AG04450 (cell line): Measurements from ENCODE around the gene PCGF2. TPM values are rescaled to one million over a fixed set of nuclear protein-coding genes. Genes with fewer than 3 reads are reported as not detected.

Experiments used
- CTCF ChIA-PET: fragments of 300-600, 350-600 bp; formaldehyde crosslinking; extraction: SDS; loops from one replicate; lab custom pipeline; 2022; ENCODE audit warnings: antibody characterized with exemption, inconsistent platforms; lab: Charles Lee
- POLR2A ChIA-PET: fragments of 350-600 bp; formaldehyde crosslinking; extraction: SDS; loops from one replicate; lab custom pipeline; 2021; ENCODE audit warnings: antibody characterized with exemption, inconsistent platforms; lab: Yijun Ruan, JAX
- DNase-seq: peaks from one replicate; pipeline ENCODE4 v3.0.0-alpha.2; 2011; ENCODE audit warnings: low read depth, low spot score
- H3K27ac ChIP-seq: one replicate; pipeline ENCODE4 v1.5.1; 2012; ENCODE audit warnings: low read depth, low read length, control low read depth
- H3K27me3 ChIP-seq: one replicate; pipeline ENCODE4 v1.6.0; 2012; ENCODE audit warnings: low read length; ENCODE audit not compliant: control insufficient read depth, insufficient read depth
- H3K4me3 ChIP-seq: 2 replicates; pipeline ENCODE4 v1.5.1; 2011; ENCODE audit warnings: mild to moderate bottlenecking, low read depth, low read length, control low read depth
- H3K9me3 ChIP-seq: 2 replicates; pipeline ENCODE4 v1.5.1; 2012; ENCODE audit warnings: low read length; ENCODE audit not compliant: control insufficient read depth, insufficient read depth
- polyA plus RNA-seq: library from polyadenylated mRNA; depleted of rRNA; stranded (reverse); fragments of >200 nt; gene quantifications from 2 replicates; pipeline ENCODE4 v1.2.3, GENCODE V29; 2011
- TF ChIP-seq, protein P1 (sequence below): IDR thresholded peaks from 2 replicates; pipeline ENCODE4 v1.5.1; 2011; ENCODE audit warnings: low read depth, low read length, control low read depth, inconsistent platforms

Gene PCGF2
- polyA plus RNA-seq, 1 experiment: 13.5 TPM

DNA sequence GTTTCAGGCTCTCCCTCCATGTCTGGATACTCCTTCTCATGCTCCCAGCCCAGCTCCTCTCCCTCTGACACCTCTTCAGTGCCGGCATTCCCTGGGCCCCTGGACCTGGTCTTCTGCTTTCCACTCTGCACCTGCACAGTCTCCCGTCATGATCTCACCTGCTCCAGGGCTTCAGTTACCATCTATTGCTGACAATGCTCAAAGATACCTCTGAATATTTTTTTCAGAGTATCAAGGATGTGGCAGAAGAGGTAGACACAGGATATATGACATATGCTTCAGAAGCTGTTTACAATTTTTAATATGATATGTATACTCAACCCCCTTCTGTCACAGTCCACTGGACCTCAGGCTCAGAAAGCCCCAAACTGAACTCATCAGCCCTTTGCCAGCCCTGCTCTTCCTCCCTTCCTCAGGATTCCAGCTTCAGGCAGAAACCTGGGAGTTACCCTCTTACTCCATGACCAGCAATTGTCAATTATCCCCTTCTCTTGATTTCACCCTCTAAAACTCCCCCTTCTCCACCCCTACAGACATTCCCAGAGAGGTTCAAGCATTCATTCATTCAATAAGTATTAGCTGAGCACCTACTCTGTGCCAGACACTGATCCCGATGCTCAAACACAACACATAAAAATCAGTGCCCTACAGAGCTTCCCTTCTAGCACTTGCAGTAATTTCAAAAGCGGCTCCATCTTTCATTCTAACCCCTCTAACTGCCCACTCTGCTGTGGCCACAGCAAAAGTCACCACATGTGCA, 50.9 kb downstream of the PCGF2 start:
- TF ChIP-seq, protein P1, sequence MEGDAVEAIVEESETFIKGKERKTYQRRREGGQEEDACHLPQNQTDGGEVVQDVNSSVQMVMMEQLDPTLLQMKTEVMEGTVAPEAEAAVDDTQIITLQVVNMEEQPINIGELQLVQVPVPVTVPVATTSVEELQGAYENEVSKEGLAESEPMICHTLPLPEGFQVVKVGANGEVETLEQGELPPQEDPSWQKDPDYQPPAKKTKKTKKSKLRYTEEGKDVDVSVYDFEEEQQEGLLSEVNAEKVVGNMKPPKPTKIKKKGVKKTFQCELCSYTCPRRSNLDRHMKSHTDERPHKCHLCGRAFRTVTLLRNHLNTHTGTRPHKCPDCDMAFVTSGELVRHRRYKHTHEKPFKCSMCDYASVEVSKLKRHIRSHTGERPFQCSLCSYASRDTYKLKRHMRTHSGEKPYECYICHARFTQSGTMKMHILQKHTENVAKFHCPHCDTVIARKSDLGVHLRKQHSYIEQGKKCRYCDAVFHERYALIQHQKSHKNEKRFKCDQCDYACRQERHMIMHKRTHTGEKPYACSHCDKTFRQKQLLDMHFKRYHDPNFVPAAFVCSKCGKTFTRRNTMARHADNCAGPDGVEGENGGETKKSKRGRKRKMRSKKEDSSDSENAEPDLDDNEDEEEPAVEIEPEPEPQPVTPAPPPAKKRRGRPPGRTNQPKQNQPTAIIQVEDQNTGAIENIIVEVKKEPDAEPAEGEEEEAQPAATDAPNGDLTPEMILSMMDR: no peak
- CTCF ChIA-PET: interaction anchor here (0.9 to 1.0 kb wide), 2 partner anchors 32 to 37 kb away, joined by 3 to 6 read pairs; no protein-coding TSS in a partner anchor
- peaks cover 3% of the 10 kb centered on the region for H3K27me3 ChIP-seq
- H3K4me3 ChIP-seq: no peak overlapping the region
- H3K27ac ChIP-seq: no peak overlapping the region
- H3K9me3 ChIP-seq: no peaks in the 10 kb centered on the region
- POLR2A ChIA-PET: no interaction called here
- DNase-seq: no peak

DNA sequence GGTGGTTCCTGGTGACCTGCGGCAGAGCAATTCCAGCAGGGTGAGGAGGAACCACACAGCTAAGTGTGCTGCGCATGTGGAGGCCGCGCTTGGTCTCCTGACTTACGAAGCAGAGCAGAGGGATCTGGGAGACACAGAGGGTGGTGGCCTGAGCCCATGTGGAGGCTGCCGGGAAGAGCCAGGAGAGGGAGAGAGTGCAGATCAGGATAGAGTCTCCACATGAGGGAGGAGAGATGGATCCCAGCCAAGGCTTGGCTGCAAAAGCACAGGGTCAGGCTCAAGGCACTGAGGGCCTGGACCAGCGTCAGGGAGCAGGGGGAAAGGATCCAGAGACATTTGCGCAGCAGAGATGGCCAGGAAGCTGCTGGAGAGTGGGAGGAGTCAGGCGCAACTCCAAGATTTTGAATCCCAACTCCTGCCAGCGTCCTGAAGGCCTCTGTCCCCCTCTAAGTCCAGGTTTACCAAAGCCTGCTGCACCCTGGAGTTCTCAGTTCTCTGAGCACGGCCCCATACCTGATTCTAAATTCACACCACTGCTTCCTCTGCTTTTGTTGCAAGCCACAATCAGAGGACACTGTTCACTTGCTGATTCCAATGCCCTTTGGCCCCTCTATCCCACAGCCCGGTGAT, 54.3 kb downstream of the PCGF2 start:
- H3K9me3 ChIP-seq: no peaks in the 10 kb centered on the region
- no peak overlapping the region for H3K4me3 ChIP-seq
- H3K27me3 ChIP-seq: peaks cover 5% of the 10 kb centered on the region
- TF ChIP-seq, protein P1: no peak
- no peak for DNase-seq
- no peak overlapping the region for H3K27ac ChIP-seq
- CTCF ChIA-PET: interaction anchor here (1.0 kb wide), 1 partner anchor 41 kb away, joined by 3 read pairs; no protein-coding TSS in a partner anchor
- POLR2A ChIA-PET: no interaction called here

DNA sequence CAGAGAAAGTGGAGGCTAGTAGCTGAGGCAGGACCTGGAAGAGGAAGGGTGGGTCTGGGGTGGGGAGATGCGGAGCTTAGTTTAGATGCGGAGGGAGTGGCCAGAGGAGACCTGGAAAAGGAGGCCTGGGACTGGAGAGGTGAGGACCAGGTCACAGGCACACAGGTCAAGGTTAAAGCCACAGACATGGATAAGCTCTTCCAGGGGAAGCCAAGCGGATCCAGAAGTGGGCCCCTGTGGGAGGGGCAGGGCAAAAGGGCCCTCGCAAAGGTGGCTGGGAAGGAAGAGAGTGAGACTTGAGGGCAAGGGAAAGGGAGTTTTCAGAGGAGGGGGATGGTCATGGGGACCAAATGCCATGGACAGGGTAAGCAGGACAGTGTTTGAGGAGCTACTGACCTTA, 57.0 kb downstream of the PCGF2 start:
- DNase-seq: no peak

DNA sequence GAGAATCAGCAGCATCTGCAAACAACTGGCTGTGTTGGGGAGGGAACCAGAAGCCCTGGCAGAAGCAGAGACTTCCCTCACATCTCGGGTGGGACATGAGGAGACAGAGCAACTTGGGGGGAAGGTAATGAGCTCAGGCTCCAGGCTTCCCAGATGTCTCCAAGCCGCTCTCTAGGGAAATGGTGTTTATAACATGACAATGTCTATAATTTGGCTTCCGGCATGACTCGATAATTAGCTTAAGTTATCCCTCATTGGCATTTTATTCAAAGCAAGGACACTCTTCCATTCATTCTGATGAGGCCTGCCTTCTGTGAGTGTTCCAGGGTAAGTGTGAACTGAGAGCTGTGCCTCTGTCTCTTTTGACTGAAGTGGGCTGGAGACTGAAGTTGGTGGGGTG, 57.8 kb downstream of the PCGF2 start:
- no peak overlapping the region for H3K27ac ChIP-seq
- ChIA-PET CTCF (interaction anchor here (1.0 kb wide), 1 partner anchor 44 kb away, joined by 4 read pairs; no protein-coding TSS in a partner anchor), POLR2A (no interaction called here)

More for the DNA sequence above, 57.0 kb downstream of the PCGF2 start:
- Histone ChIP-seq H3K27ac (no peak overlapping the region), H3K27me3 (peaks cover 2% of the 10 kb centered on the region), H3K9me3 (no peaks in the 10 kb centered on the region), H3K4me3 (no peak overlapping the region)
- TF ChIP-seq, protein P1: no peak
- ChIA-PET POLR2A (no interaction called here), CTCF (no interaction called here)

More for the DNA sequence above, 57.8 kb downstream of the PCGF2 start:
- no peak overlapping the region for H3K4me3 ChIP-seq
- no peaks in the 10 kb centered on the region for H3K9me3 ChIP-seq
- peaks cover 2% of the 10 kb centered on the region for H3K27me3 ChIP-seq
- TF ChIP-seq, protein P1: no peak
- no peak for DNase-seq
